Measurements from ENCODE around the gene PPARA. TPM values are rescaled to one million over a fixed set of nuclear protein-coding genes. Genes with fewer than 3 reads are reported as not detected.

The PPARA gene
- total and polyA plus RNA-seq, 11 donors = 21.1 to 96.4 (median 80.4) TPM

DNA sequence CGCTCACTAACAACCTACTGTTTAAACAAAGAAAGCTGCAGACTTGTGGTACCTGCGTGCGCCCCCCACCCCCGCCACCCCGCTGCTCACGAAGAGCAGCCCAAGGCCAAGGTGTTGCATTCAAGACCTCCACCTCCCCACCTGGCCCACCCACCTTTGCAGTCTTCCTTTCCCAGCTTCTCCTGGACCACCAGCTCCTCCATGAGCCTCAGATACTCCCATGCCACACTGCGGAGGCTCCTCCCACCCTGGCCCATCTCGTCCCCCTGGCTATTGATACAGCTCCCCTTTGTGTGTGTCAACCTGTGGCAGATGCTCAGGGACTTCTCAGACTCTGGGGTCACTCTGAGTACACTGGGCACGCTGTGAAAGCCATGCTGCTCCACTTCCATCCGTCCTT lies 95.9 kb downstream of the PPARA start:
- Histone ChIP-seq H3K36me3 (peaks cover 0 to 30% (median 7%) of the 10 kb centered on the region in 9 donors), H3K27ac (peak overlapping the region; percentile 11 to 94 (median 76)), H3K4me3 (peak overlapping the region in 1 of 12 donors; percentile 1), H3K9me3 (no peaks in the 10 kb centered on the region), H3K27me3 (no peaks in the 10 kb centered on the region), H3K4me1 (peaks cover 10 to 81% (median 46%) of the 10 kb centered on the region in 12 donors)
- intact Hi-C loops (cut with DNase I) = loop anchor here in 6 of 10 donors (5.0 to 10.0 kb wide), 5 partner anchors 51 to 299 kb away; partner anchors contain the start of genes PPARA (in 4 of the 6) and GTSE1 (in 1 of the 6)
- TF ChIP-seq, protein P1, sequence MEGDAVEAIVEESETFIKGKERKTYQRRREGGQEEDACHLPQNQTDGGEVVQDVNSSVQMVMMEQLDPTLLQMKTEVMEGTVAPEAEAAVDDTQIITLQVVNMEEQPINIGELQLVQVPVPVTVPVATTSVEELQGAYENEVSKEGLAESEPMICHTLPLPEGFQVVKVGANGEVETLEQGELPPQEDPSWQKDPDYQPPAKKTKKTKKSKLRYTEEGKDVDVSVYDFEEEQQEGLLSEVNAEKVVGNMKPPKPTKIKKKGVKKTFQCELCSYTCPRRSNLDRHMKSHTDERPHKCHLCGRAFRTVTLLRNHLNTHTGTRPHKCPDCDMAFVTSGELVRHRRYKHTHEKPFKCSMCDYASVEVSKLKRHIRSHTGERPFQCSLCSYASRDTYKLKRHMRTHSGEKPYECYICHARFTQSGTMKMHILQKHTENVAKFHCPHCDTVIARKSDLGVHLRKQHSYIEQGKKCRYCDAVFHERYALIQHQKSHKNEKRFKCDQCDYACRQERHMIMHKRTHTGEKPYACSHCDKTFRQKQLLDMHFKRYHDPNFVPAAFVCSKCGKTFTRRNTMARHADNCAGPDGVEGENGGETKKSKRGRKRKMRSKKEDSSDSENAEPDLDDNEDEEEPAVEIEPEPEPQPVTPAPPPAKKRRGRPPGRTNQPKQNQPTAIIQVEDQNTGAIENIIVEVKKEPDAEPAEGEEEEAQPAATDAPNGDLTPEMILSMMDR (IDR thresholded peaks at IDR 0.05) = no peak
- TF ChIP-seq POLR2A (IDR thresholded peaks at IDR 0.05) = no peak
- DNase-seq (no peak), ATAC-seq (no peak)
- 91 to 94% (median 94%) methylated on average over 10 of the region's 10 CpGs for WGBS, 4 donors

DNA sequence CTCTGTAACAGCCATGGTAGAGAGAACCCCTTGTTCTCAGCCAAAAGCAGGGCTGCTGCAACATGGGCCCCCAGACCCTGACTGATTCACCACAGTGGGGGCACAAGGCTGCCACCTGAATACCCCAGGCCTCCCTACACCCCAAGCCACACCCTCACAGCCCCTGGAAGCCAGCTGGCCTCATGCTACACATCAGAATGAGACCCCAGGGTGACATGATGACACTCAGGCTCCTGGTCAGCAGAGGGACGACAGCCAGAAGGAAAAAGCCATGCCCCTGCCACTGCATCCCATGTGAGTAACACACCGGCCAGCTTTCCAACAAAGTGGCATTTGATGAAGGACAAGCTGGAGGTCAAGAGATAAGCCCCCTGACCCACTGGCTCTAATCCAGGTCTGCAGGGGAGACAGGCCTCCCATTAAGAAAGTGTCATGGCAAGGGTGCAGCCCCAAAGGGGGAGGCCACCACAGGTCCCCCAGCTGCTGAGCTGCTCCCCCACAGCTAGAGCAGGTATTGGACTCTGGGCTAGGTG lies 97.2 kb downstream of the PPARA start:
- H3K4me1 ChIP-seq = peaks cover 10 to 76% (median 42%) of the 10 kb centered on the region in 12 donors
- intact Hi-C loops (cut with DNase I) = loop anchor here in 6 of 10 donors (5.0 to 10.0 kb wide), 5 partner anchors 50 to 297 kb away; partner anchors contain the start of genes PPARA (in 4 of the 6) and GTSE1 (in 1 of the 6)
- WGBS, 4 donors = 52 to 75% (median 73%) methylated on average over 2 of the region's 2 CpGs
- DNase-seq = no peak
- no peaks in the 10 kb centered on the region for H3K27me3 ChIP-seq
- H3K4me3 ChIP-seq = peak overlapping the region in 1 of 12 donors; percentile 26
- H3K27ac ChIP-seq = peak overlapping the region in 9 of 12 donors; percentile 33 to 94 (median 78)
- no peaks in the 10 kb centered on the region for H3K9me3 ChIP-seq
- no peak for TF ChIP-seq POLR2A (IDR thresholded peaks at IDR 0.05)
- TF ChIP-seq, protein P1 (IDR thresholded peaks at IDR 0.05) = no peak
- peaks cover 0 to 30% (median 6%) of the 10 kb centered on the region in 9 donors for H3K36me3 ChIP-seq
- ATAC-seq = no peak

GRCh38 chr22:46250035-46250782 lies 99.9 kb downstream of the PPARA start, which contains the start of gene CDPF1:
Gene CDPF1 (minus strand): TSS chr22:46250293. CDS start chr22:46248284, 2,009 bp downstream.
- intact Hi-C loops (cut with DNase I) = loop anchor here in 5 of 10 donors (2.0 to 10.0 kb wide), 4 partner anchors 17 to 105 kb away; partner anchors contain the start of genes PPARA (in 2 of the 5) and GTSE1 (in 1 of the 5)
- WGBS, 4 donors = 0 to 1% (median 0%) methylated on average over 40 to 89 of the region's 89 CpGs
- peaks cover 0 to 6% (median 0%) of the 10 kb centered on the region in 9 donors for H3K36me3 ChIP-seq
- peak within 1 kb of the TSS; percentile 69 to 96 (median 94) for H3K27ac ChIP-seq
- H3K4me3 ChIP-seq = peak within 1 kb of the TSS; percentile 53 to 97 (median 81)
- DNase-seq (peak; percentile 94 to 97 (median 95)), ATAC-seq (peak; percentile 74 to 94 (median 92))
- TF ChIP-seq POLR2A (IDR thresholded peaks at IDR 0.05) = peak; percentile 74 to 96
- TF ChIP-seq, protein P1 (IDR thresholded peaks at IDR 0.05) = peak in 2 of 12 donors; percentile 12 to 31
- H3K9me3 ChIP-seq = no peaks in the 10 kb centered on the region
- peaks cover 7 to 58% (median 31%) of the 10 kb centered on the region in 12 donors for H3K4me1 ChIP-seq
- no peaks in the 10 kb centered on the region for H3K27me3 ChIP-seq

DNA sequence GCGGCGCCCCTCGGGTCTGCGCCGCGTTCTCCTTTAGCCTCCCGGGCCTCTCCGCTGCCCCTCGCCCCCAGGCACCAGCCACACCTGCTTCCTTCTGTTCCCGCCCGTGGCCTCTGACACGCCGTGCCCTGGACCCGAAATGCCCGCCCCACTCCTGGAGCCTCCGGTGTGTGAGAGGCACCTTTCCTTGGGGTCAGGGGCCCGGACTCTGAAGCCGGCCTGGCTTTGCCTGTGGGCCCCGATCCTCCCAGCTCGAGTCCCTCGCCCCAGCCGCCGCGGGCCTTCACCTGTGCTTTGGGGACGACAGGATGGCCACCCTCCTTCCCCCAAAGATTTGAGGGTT lies 100.4 kb downstream of the PPARA start:
- Histone ChIP-seq H3K27ac (peak overlapping the region; percentile 69 to 96 (median 94)), H3K4me3 (peak overlapping the region; percentile 53 to 97 (median 81)), H3K9me3 (no peaks in the 10 kb centered on the region), H3K27me3 (no peaks in the 10 kb centered on the region), H3K4me1 (peaks cover 4 to 52% (median 26%) of the 10 kb centered on the region in 12 donors), H3K36me3 (peaks cover 0 to 6% (median 0%) of the 10 kb centered on the region in 9 donors)
- intact Hi-C loops (cut with DNase I) = loop anchor here in 5 of 10 donors (2.0 to 10.0 kb wide), 4 partner anchors 16 to 106 kb away; partner anchors contain the start of genes PPARA (in 2 of the 5) and GTSE1 (in 1 of the 5)
- DNase-seq (no peak), ATAC-seq (peak in 1 of 4 donors; percentile 9)
- TF ChIP-seq, protein P1 (IDR thresholded peaks at IDR 0.05) = no peak
- TF ChIP-seq POLR2A (IDR thresholded peaks at IDR 0.05) = no peak
- WGBS, 4 donors = 3 to 18% (median 8%) methylated on average over 16 to 25 of the region's 25 CpGs
